Esophagus (tissue), 2 donors: ENCODE measurements around the gene UFM1. TPM values are rescaled to one million over a fixed set of nuclear protein-coding genes. Genes with fewer than 3 reads are reported as not detected.

Experiments
- H3K27ac ChIP-seq, 2 donors: one replicate each; pipeline ENCODE4 v1.5.1; 2013; ENCODE audit warnings: low read depth in 2 of 2, mild to moderate bottlenecking in 2 of 2, inconsistent platforms in 1 of 2, low read length in 1 of 2, moderate library complexity in 1 of 2
- H3K27me3 ChIP-seq, 2 donors: one replicate each; pipeline ENCODE4 v1.6.1; 2013; ENCODE audit warnings: low read length in 2 of 2, control low read depth in 1 of 2, mild to moderate bottlenecking in 1 of 2; ENCODE audit not compliant: insufficient read depth in 2 of 2, control insufficient read depth in 1 of 2
- H3K36me3 ChIP-seq, 2 donors: one replicate each; pipeline ENCODE4 v1.6.1; 2013; ENCODE audit warnings: low read length in 1 of 2; ENCODE audit not compliant: control insufficient read depth in 2 of 2, insufficient read depth in 2 of 2
- H3K4me1 ChIP-seq, 2 donors: one replicate each; pipeline ENCODE4 v1.6.1; 2013; ENCODE audit warnings: low read length in 1 of 2; ENCODE audit not compliant: control insufficient read depth in 2 of 2, insufficient read depth in 2 of 2
- H3K4me3 ChIP-seq, 2 donors: one replicate each; pipeline ENCODE4 v1.5.1; 2013; ENCODE audit warnings: low read length in 2 of 2, mild to moderate bottlenecking in 2 of 2, low read depth in 1 of 2, moderate library complexity in 1 of 2
- H3K9me3 ChIP-seq, 2 donors: one replicate each; pipeline ENCODE4 v1.6.1; 2013; ENCODE audit warnings: mild to moderate bottlenecking in 2 of 2, low read depth in 1 of 2, low read length in 1 of 2, moderate library complexity in 1 of 2; ENCODE audit not compliant: control insufficient read depth in 2 of 2, insufficient read depth in 1 of 2
- whole genome bisulfite sequencing, 2 donors: extraction: QIAGEN DNeasy Blood & Tissue Kit; methylation state at CpG; one replicate each; pipeline ENCODE4 v1.1.7; 2013; 5-methylcytosine and 5-hydroxymethylcytosine counted together
- polyA plus RNA-seq, 2 donors: library from polyadenylated mRNA; stranded (reverse); fragments of 200-250 nt; gene quantifications; one replicate each; pipeline ENCODE4 v1.2.3, GENCODE V29; 2013
- donor health status: healthy with polysubstance abuse.
- donor health status: Bipolar disorder and iron deficiency.

The UFM1 gene
- polyA plus RNA-seq, 2 donors: 19.8 to 24.2 TPM

DNA sequence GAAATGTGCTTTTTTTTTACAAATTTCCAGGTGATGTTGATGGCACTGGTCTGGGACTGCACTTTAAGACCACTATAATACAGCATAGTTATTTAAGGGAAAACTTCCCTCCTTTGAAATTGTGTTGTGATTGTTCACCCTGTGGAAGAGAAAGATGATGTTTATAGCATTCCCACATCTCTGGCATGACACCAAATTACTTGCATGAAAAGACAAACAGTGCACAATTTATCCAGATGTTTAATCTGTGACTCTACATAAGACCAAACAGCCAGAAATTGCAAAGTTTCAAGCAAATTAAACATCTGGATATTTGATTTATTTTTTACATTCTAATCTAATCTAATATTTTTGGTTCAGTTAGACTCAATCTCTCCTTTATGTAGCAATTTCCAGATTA, 51.6 kb downstream of the UFM1 start:
- H3K27ac ChIP-seq: no peak overlapping the region
- no peaks in the 10 kb centered on the region for H3K4me1 ChIP-seq
- peaks cover 0 to 3% of the 10 kb centered on the region in 2 donors for H3K9me3 ChIP-seq
- H3K27me3 ChIP-seq: no peaks in the 10 kb centered on the region
- H3K36me3 ChIP-seq: no peaks in the 10 kb centered on the region
- H3K4me3 ChIP-seq: no peak overlapping the region

DNA sequence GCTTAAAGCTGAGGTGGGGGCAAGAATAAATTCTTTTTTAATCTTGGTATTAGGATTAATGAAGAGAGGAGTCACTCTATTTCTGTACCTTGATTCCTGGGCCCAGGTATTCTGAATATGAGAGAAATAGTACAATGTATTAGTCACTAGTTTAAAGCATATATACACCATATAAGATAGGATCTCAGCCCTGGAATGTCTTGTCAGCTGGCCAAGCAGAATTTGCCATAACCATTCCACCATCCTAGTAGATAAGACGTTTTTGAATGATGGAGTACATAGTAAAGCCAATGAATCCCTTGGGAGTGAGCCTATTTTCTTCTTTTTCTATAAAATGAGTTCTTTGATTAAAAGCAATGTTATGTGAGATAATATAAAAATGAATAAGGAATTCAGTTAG, 55.6 kb downstream of the UFM1 start:
- Histone ChIP-seq H3K36me3 (no peaks in the 10 kb centered on the region), H3K27ac (no peak overlapping the region), H3K4me1 (no peaks in the 10 kb centered on the region), H3K9me3 (peaks cover 0 to 3% of the 10 kb centered on the region in 2 donors), H3K4me3 (no peak overlapping the region), H3K27me3 (no peaks in the 10 kb centered on the region)
- 31 to 39% methylated on average over 1 of the region's 1 CpG for WGBS, 2 donors

DNA sequence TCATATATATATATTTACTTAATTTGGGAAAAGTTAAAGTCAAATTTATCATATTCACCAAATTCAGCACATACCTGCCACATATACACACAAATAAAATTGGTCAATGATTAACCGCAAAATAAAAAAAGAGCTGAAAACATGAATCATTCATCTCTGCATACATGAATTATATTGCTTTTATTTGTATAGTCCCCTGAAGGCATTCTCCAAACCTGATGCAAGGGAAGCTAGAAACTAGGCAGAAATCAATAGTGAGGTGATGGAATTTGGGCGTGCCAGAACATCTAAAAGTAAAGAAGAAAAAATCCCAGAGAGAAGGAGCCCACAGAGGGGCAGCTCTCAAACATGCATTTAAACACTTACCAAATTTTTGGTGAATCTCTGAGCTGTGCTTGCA, 60.1 kb downstream of the UFM1 start:
- Histone ChIP-seq H3K9me3 (no peaks in the 10 kb centered on the region), H3K27me3 (no peaks in the 10 kb centered on the region), H3K27ac (no peak overlapping the region), H3K4me1 (no peaks in the 10 kb centered on the region), H3K4me3 (no peak overlapping the region), H3K36me3 (no peaks in the 10 kb centered on the region)
- whole genome bisulfite sequencing, 2 donors: 57 to 63% methylated on average over 2 of the region's 2 CpGs

DNA sequence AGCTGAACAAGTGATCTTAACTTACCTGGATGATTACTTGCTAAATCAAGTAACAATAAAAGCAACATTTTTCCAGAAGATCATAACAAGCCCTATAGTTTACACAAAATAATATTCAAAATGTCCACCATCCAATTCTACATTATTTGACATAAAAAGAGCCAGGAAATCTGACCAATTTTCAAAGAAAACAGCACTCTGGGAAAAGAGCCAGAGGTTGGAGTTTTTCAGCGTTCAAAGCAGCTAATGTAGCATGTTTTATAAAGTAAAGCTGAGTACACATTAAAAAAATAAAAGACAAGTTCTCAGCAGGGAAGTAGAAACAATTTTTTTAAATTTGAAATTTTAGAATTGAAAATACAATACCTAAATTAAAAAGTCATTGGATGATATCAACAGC, 62.6 kb downstream of the UFM1 start:
- Histone ChIP-seq H3K36me3 (no peaks in the 10 kb centered on the region), H3K27me3 (no peaks in the 10 kb centered on the region), H3K4me3 (no peak overlapping the region), H3K4me1 (no peaks in the 10 kb centered on the region), H3K27ac (no peak overlapping the region), H3K9me3 (no peaks in the 10 kb centered on the region)
- 28 to 40% methylated on average over 1 of the region's 1 CpG for WGBS, 2 donors
